IPS-11a (cell line): Measurements from ENCODE around the gene RRAGC.
"Not testable (repeated sequence)": the region's sequence is repeated elsewhere in the genome, so short reads cannot be mapped to it uniquely, and the experiment has no call there.

Source experiments
- H3K4me3 ChIP-seq: one replicate; pipeline ENCODE4 v1.5.1; 2013; ENCODE audit warnings: low read depth, low read length, control low read depth

RRAGC gene

DNA sequence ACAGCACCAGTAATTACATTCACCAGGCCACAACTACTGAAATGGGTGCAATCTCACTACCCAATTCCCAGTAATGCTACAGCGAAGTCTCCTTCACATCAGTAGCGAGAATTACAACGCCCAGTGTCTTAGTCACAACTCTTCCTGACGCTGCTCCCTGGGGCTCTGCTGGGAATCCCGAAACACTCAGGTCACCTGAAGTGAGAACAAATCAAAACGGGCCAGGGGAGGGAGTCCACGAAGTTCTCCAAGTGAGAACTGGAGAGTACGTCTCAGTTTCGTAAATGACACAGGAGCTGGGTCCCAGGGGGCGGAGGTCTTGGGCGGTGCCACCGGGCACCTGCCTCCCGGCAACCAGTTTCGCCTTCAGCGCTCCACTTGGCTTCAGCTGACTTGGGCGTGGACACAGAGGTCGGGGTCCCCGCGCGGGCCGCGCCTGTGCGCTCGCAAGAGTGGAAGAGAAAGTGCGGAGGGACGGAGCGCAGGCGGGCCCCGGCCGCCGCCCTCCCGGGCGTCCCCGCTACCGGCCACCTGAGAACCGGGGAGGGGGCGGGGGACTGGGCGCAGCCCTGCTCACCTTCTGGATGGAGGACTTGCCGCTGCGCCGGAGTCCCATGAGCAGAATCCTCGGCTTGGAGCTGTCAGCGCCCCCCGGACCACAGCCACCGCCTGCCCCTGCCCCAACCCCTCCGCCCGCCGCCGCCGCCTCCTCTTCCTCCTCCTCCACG lies 575 bp downstream of the RRAGC start:
- H3K4me3 ChIP-seq = peak overlapping the region; percentile 78

DNA sequence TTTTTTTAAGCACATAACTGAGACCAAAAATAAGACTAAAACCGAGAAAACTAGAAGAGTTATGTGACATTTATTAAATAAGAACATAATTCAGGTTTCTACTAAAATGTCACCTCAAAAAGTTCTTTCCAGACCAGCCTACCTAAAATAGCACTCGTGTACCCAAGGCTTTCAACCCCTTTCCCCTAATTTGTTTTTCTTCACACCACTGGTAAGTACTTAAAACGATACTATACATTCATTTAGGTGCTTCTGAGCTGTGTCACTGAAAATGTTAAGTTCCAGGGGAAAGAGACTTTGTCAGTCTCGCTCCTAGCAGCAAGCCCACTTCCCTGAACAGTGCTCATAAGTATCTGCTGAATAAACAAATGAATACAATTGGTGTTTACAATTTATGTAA lies 6.8 kb downstream of the RRAGC start:
- H3K4me3 ChIP-seq = no peak overlapping the region

DNA sequence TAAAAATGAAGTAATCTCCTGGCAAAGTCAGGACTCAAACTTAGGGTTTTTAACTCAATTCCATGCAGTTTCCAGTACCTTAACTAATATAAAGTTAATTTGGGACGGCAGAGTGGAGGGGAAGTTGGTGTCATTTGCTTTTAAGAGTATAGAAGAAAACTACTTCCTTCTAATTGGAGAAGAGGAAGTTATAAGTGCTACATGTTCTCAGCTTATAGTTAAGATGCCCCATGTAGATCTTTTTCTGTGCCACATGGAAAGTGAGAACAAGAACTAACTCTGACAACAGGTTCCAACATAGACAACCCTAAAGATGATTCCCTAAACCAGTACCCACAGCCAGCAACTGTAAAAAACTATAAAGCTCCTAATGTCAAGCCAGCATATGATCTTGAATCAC lies 11.5 kb downstream of the RRAGC start:
- H3K4me3 ChIP-seq = no peak overlapping the region

DNA sequence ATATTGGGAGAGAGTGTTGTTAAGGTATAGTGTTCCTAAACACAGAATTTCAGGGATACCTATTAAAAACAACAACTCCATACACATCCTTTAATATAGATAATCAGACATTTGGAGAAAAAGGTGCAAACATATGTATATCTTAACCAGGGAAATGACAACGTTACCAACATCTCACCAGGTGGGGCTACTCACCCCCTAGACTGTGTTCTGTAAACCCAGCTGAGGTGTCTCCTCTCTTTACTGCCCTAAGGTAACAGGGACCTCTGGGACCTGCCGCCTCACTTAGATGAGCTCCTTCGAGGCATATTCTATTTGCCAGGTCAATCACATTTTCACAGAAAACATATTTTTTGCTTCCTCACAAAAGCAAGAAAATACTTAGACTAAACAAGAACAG lies 13.4 kb downstream of the RRAGC start:
- no peak overlapping the region for H3K4me3 ChIP-seq

DNA sequence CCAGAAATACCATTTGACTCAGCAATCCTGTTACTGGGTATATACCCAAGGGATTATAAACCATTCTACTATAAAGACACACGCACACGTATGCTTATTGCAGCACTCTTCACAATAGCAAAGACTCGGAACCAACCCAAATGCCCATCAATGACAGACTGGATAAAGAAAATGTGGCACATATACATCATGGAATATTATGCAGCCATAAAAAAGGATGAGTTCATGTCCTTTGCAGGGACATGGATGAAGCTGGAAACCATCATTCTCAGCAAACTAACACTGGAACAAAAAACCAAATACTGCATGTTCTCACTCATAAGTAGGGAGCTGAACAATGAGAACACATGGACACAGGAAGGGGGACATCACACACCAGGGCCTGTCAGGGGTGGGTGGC lies 14.5 kb downstream of the RRAGC start:
- not testable (repeated sequence) for H3K4me3 ChIP-seq

DNA sequence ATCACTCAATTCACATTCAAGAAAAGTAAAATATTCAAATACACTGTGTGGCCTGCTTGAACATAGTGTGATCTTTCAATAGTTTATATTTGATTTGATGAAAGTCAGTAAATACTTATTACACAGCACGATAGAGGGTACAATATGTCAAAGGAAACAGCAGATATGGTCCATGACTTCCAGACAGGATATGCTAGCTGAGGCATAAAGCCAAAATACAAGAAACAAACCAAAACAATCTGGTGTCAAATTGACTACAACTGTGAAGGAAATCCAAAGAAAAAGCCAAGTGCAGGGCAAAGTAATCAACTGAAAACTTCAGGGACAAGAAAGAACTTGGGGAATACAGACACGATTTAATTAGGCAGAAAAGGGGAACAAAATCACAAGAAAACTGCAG lies 19.3 kb downstream of the RRAGC start:
- H3K4me3 ChIP-seq = no peak overlapping the region

DNA sequence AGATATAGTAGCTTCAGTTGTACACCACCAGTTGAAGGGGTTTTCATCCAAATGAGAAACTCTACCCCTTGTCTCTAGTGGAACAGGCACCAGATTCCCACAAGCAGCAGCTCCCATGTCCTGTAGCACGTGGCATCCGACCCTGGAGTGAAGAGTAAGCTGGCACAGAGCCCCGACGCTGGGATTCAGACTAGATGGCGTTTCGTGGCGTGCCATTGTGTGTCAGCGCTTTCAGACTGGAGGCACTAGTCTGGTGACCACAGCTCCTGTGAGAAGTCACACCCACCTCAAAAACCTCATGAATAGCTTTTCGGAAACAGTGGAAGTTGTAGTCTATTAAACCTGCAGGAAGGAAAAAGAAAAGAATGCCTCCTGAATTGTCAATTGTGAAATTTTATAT lies 20.2 kb downstream of the RRAGC start:
- H3K4me3 ChIP-seq = no peak overlapping the region

DNA sequence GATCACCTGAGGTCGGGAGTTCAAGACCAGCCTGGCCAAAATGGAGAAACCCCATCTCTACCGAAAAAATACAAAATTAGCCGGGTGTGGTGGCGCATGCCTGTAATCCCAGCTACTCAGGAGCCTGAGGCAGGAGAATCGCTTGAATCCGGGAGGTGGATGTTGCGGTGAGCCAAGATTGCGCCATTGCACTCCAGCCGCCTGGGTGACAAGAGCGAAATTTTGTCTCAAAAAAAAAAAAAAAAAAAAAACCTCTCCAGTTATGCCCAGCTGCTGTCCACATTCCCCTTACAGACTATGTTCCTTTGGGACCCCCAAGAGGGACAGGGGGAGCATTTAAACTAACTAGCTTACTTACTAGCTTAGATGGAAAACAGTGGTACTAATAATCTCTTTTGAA lies 23.3 kb downstream of the RRAGC start:
- not testable (repeated sequence) for H3K4me3 ChIP-seq

DNA sequence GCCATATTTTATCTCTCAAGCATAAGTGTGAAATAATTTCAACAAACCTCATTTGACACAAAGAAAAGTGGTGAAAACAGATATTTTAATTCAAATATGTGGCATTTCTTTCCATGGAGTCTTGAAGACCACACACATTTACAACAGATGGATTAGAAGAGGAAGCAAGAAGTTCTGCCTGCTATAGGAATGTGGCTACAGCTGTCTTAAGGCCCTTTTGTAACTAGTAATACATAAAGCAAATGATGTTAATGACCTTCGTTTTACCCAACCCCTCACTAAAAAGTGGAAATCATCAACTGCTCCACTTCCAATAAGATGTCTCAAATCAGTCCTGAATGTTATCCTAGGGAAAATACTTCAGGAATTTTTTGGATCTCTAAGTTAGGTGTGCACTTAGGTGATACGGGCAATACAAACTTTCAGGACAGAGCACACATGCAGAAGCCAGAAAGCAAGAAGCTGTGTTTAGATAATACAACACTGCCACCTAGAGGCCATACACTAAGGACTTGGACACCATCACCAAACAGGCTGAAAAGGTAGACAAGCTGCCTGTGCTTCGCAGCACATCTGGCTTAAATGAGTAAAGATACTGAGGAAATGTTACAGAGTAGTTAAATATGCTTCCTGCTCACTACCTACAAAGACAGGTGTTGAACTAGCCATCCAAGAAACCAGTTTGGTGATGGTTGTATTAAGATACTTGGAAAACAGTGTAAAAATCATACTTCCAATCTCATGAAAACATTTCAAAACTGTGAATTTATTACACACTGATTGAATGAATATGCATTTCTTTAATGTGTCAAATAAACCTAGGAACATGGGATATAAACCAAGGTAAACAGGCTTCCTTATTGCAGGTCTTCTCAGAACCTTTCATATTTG lies 24.4 kb downstream of the RRAGC start:
- H3K4me3 ChIP-seq = no peak overlapping the region

DNA sequence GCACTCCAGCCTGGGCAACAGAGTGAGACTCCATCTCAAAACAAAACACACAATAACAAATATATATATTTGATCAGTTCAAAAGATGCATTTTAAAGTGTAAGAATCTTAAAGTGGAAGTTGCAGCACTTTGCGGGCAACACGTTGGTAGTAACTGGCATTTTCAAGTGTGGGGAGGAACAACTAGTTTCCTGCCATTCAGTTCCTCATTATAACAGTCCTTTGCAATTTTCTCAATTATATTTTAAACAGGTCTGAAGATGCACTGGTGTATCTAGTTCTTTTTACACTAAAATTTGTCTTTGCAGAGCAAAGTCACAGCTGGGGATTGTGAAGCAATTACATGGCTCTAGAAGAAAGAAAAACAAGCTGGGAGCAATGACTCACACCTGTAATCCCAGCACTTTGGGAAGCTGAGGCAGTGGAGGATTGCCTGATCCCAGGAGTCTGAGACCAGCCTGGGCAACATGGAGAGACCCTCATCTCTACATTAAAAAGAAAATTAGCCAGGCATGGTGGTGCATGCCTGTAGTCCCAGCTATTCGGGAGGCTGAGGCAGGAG lies 25.3 kb downstream of the RRAGC start:
- no peak overlapping the region for H3K4me3 ChIP-seq

DNA sequence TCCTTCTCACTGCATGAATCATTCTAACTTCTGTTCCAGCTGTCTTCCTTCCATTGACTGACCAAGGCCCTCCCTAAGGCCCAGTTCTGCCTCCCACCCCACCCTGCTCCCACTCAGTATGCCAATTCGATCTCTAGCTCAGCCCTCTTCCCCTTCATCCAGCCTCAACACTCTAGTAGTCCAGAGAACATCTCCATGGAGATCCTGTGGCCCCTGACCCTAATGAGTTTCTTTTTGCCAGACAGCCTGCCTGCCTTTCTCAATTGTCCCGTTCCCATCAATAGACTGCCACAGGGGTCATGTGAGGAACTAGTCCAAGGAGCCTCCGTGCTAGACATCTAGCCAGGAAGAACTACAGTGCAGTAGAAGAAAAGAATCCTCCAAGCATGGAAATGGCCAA lies 26.4 kb downstream of the RRAGC start:
- H3K4me3 ChIP-seq = no peak overlapping the region

DNA sequence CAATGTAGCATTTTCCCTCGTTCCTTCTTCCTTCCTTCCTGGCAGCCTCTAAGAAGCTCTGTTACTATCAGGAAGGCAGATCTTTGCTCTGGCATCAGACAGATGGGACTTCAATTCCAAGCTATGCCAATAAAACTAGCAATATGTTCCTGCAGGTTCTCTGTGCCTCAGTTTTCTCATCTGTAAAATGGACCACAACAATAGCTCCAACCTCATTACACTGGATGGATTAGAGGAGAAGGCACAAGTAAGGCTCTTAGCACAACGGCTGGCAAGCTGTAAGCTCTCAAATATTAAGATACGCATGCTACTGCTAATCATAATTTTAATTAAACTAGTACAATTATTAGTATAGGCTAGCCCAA lies 27.2 kb downstream of the RRAGC start:
- H3K4me3 ChIP-seq = no peak overlapping the region

DNA sequence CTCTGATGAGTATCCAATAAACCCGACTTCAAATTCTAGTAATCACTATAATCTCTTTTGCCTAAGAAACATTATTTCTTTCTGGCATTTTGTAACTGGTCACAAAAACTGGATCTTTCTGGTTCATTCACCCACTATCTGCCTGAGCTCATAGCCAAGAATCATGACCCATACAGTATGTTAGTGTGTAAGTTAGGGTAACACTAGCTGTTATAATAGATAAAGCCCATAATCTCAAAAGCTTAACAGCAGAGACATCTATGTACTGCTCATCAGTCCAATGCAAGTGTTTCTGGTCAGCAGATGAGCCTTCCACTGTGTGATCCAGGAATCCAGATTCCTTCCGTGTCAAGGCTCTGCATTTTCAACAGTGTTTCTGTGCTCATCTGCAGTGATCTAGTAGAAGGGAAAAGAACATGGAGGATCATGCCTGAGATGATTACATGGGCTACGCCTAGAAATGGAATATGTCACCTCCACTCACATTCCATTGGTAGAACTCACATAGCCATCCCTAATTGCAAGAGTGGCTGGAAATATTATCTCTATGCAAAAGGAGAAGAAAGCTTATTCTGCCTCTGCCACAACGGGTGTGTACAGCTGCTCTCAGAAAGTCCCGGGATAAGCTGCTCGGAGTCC lies 27.7 kb downstream of the RRAGC start:
- H3K4me3 ChIP-seq = no peak overlapping the region

DNA sequence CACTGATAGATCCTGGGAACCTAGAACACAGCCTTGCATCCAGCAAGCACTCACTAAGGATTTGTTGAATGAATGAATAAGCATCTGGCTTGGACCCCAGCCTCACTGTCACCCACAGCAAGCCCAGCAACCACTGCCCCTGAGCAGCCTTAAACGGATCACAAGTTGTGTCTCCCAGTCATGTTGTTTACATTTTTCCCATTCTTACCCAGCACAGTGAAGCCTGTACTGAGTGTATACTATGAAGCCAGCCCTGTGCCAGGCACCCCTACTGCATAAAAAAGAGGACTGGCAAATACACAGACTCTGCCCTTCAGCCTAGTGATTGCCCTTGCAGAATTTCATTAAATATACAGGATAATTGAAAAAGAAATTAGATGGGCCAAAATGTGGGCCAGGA lies 30.2 kb downstream of the RRAGC start:
- H3K4me3 ChIP-seq = no peak overlapping the region

DNA sequence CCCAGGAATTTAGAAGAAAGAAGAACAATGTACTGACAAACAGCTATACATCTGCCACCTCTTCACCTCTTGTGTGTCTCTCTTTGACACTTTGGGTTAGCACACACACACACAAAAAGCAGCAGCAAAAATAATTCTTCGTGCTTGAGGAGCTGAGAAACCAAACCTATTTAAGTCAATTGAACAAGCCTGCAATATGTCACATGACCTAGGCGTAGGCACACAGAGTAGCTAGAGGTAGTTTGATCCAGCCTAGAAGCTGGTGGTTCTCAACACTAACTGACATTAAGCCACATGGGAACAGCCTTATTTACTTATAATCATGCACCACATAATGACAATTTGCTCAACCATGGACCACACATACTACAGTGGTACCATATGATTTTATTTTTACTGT lies 32.3 kb downstream of the RRAGC start:
- no peak overlapping the region for H3K4me3 ChIP-seq

DNA sequence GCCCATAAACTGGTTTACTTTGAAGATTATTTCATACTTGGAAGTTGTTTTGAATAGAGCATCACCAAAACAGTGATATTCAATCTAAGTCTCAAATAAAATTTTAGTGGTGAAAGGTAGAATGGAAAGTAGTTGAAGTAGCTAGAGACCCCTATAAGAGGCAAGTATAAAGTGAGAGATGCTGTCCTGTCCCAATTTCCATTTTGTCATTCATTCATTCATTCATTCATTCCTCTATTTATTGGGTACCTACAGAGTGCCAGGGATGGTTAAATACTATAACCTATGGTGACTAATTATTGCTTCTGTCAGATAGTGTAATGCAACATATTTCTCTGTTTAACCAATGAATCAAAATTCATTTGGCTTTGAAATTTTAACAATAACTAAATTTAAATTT lies 32.7 kb downstream of the RRAGC start:
- no peak overlapping the region for H3K4me3 ChIP-seq

DNA sequence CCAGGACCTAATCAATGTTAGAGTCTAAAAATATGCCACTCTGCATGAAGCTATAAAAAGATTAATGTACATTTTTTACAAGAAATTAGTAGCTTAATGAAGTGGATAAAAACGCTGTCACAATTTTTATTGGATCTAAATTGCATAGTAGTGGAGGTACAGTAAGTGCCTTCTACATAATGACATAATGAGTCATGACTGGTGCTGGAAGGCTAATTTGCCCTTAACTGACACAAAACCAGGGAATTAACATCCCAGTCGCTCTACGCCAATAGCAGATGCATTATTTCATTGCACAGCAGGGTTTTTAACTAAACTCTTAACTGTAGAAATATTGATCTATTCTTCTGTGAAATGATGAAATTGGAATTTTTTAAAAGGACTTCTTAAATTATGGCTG lies 33.3 kb downstream of the RRAGC start:
- no peak overlapping the region for H3K4me3 ChIP-seq

DNA sequence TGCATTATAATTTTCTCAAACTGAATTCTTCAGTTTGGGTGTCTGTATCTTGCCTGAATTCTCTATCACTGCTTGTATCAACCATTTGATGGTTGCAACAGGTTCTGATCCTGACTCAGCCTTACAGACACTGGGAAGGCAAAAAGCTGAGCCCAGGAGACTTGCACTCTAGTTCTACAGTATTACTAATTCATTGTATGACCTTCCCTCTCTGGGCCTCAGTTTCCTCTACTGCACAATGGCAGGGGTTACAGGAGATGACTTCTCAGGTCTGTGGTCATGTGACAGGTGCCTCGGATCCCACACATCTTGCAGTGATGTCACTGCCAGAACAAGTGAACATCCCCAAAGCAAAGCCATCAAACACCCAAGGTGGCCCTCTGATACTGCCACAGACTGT lies 38.7 kb downstream of the RRAGC start:
- H3K4me3 ChIP-seq = no peak overlapping the region

DNA sequence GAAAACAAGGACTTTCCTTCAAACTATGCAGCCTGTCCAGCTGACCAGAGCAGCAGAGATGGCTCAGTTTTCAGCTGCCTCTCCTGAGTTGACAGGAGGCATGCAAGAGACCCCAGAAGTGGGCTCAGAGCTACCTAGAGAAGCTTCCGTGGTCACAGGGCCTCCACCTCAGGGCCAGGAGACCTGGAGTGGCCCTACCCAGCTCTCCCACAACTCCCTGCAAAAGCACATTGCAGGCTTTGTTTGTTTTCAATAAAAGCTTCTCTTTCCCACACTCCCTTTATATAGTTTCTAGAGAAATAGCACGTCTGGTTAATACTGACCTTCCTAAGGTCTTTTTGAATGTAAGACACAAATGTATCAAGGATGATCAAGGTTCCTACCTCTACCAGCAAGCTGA lies 40.1 kb downstream of the RRAGC start:
- H3K4me3 ChIP-seq = no peak overlapping the region

DNA sequence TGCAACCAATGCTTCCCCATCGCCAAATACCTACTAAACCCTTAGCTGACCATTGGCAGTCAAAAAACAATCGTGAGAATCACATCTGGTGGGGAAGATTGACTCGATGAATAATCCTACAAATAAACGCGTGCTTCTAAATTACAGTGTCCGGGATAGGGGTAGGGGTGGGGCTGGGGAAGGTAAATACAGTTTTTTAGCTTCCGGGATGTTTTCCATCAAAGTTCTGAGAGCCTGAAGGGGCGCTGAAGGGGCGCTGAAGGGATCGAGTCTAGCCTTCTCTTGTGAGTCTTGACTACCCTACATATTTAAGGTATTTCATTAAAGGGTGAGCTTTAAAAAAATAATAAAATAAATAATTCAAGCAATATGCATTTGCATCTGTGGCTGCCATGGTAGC lies 40.5 kb downstream of the RRAGC start:
- H3K4me3 ChIP-seq = peak overlapping the region; percentile 48

DNA sequence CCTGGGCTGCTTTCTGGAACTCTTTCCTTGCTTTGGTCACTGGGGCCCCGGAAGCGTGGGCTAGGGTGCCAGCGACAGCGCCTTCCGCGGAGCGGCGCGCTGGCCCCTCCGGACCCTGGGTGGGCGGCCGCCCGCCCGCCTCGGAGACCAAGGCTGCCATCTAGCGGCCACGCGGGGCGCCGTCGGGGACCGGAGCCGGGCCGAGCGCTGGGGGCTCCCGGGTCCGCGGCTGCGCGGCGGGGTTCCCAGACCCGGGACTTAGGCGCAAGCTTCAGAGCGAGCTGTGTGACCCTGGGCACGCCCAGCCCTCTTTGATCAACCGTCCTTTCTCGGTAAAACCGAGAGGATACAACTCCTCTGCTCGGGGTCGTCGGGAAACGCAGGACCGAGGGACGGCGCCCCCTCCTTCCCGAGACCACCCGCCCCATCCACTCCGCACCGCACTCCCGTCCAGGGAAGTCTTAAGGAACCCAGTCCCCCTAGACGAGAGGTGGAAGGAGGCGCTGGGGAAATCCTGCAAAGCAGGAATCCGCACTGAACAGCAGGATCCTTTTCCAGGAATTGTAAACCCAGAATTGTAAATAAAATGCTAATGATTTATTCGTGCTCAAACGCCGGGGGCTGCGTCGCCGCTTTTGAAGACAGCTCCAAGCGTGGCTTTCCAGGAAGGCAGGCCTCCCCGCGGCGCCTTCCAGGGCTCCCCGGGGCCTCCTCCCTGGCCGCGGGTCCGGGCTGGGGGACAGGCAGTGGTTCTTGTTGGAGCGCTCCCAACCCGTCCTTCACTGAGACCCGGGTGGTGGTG lies 41.2 kb downstream of the RRAGC start:
- peak overlapping the region; percentile 48 for H3K4me3 ChIP-seq
